GM13976 (cell line): ENCODE results near the gene FBXO38.
A peak's percentile ranks its signal among the peaks of the same experiment; 100 is the strongest.

Experiments used
- DNase-seq: peaks from one replicate; pipeline ENCODE4 v3.0.0; 2012; ENCODE audit warnings: low spot score
- CTCF ChIP-seq: IDR thresholded peaks from 2 replicates; pipeline ENCODE4 v1.5.1; 2012; ENCODE audit warnings: borderline replicate concordance, mild to moderate bottlenecking; ENCODE audit not compliant: insufficient read depth; ENCODE audit errors: extremely low read depth, missing control alignments, control extremely low read depth
- in situ Hi-C: fragments of 300-500 bp; cut with MboI; formaldehyde crosslinking; loops from one replicate; pipeline ENCODE4 v1.12.0; 2022; ENCODE audit warnings: low sequenced_read_pairs, mixed read lengths, inconsistent platforms; ENCODE audit not compliant: unreplicated experiment

Gene FBXO38

DNA sequence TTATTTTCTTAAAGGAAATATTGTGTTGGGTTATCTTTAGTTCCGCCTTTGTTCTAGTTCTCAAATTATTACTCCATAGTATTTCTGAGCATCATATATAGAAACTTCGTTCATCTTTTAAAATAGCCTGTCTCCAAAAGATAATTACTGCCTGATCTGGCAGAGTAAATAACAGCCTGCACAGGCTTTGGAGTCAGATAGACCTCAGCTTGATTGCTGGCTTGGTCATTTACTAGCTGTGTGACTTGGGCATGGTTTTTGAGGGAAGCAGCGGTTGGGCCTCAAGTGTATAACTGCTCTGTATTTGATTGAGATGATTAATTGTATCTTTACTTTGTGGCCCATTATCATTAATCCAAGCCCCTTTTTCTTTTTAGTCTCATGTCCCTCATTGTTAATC lies 50.1 kb downstream of the FBXO38 start:
- no peak for TF ChIP-seq CTCF
- in situ Hi-C loops: no loop called here
- DNase-seq: no peak

DNA sequence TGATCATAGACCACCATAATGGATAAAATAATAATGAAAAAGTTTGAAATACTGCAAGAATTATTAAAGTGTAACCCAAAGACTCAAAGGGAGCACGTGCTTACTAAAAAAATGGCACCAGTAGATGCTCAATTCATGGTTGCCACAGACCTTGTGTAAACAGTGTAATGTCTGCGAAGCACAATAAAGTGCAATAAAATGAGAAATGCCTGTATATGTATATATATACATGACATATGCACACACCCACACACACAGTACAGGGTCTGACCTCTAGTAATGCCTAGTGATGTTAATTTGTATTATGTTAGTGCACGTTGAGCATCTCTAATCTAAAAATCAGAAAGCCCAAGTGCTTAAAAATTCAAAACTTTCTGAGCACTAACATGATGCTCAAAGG lies 52.3 kb downstream of the FBXO38 start:
- TF ChIP-seq CTCF: no peak
- in situ Hi-C loops: no loop called here
- DNase-seq: no peak

DNA sequence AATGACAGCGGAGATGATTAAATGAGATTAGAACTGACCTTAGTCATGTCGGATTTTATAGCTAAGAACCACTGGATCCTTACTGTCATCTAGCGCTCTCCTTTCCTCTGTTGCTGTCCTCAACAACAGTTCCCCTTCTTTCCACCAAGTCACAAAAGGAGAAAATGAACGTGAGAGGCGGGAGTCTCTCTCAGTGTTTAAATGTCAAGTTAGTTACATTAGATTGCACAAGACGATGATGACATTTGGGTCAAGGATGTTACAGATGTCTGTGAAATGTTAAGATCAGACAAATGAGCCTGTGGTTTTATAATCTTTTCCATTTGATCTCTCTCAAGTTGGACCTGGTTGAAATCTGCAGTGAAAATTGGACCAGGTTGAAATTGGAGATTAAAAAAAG lies 53.5 kb downstream of the FBXO38 start:
- in situ Hi-C loops: no loop called here
- DNase-seq: no peak
- TF ChIP-seq CTCF: no peak

- in situ Hi-C loops: no loop called here
- TF ChIP-seq CTCF: no peak
Measured at GRCh38 chr5:148438933-148439332, 55.2 kb downstream of the FBXO38 start.

DNA sequence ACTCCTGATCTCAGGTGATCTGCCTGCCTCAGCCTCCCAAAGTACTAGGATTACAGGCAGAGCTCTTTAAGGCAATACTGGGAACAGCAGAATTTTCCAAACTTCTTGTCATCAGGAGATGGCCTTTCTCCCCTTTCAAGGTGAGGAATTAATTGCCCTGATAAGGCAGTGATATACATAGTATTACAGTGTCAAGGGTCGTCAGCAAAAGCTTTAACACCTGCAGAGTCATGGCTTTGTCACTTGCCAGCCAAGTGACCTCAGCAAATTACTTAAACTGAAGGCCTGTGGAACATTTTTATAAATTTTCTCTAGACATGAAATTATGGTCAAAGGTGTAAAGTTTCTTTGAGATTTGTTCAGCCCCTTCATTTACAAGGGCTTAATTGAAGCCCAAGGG lies 59.5 kb downstream of the FBXO38 start:
- in situ Hi-C loops: no loop called here
- TF ChIP-seq CTCF: no peak
- DNase-seq: no peak

More at GRCh38 chr5:148438933-148439332, 55.2 kb downstream of the FBXO38 start:
- no peak for DNase-seq

DNA sequence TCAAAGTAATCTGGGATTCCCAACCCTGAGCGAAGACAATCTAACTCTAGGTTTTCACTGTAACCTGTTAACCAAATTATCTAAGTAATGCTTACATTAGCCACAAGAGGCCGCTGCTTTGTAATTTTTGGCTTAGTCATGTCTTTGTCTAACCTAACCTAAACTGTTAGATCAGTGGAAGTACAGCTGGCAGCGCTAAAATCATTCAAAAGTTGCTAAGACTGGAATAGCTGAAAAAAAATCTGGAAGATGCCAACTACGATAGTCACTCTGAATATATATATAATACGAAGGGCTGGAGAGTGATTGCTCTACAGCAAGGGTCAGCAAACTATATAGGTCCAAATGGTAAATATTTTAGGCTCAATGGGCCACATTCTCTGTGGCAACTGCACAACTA lies 60.2 kb downstream of the FBXO38 start:
- TF ChIP-seq CTCF: peak; percentile 59
- in situ Hi-C loops: no loop called here
- DNase-seq: peak; percentile 49

DNA sequence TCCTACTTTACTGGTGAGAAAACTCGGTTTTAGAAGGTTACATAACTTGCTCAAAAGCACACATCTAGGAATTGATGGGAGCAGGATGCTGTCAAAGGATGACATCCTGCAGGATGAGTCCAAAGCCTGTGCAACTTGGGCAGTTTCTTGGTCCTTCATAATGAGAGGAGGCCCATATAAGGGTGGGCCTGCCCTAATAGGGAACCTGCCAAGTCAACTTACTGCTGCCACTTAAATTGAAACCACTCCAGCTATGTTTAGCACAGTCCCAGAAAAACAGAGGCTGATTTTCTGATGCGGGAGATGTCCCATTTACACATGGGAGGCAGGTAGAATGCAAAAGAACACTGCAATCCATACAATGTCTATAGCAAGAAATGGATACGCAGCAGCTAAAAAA lies 61.8 kb downstream of the FBXO38 start:
- TF ChIP-seq CTCF: no peak
- in situ Hi-C loops: no loop called here
- no peak for DNase-seq
